ENCODE data around the gene INVS.
"Not testable (repeated sequence)": the region's sequence is repeated elsewhere in the genome, so short reads cannot be mapped to it uniquely, and the experiment has no call there.

INVS gene

GRCh38 chr9:100282388-100282719 is 183.3 kb downstream of the INVS start:
- DNase-seq, result no peak

GRCh38 chr9:100284247-100284646 is 185.2 kb downstream of the INVS start:
- no peak for DNase-seq

- no peak for DNase-seq
Observed at GRCh38 chr9:100285080-100285479, 186.0 kb downstream of the INVS start.

- no peak for DNase-seq
Observed at GRCh38 chr9:100285601-100286000, 186.6 kb downstream of the INVS start.

GRCh38 chr9:100286257-100286656 is 187.2 kb downstream of the INVS start:
- DNase-seq, result no peak

GRCh38 chr9:100287186-100287585 is 188.1 kb downstream of the INVS start:
- no peak for DNase-seq

- no peak for DNase-seq
Observed at GRCh38 chr9:100290714-100291113, 191.7 kb downstream of the INVS start.

GRCh38 chr9:100292414-100292813 is 193.4 kb downstream of the INVS start:
- no peak for DNase-seq

GRCh38 chr9:100294341-100294740 is 195.3 kb downstream of the INVS start:
- no peak for DNase-seq

GRCh38 chr9:100294806-100295205 is 195.8 kb downstream of the INVS start:
- no peak for DNase-seq

GRCh38 chr9:100295240-100295639 is 196.2 kb downstream of the INVS start:
- DNase-seq, result no peak

- DNase-seq, result no peak
Observed at GRCh38 chr9:100296407-100296806, 197.4 kb downstream of the INVS start.

- no peak for DNase-seq
Observed at GRCh38 chr9:100298378-100298777, 199.3 kb downstream of the INVS start.

GRCh38 chr9:100303747-100304146 is 204.7 kb downstream of the INVS start:
- DNase-seq, result no peak

GRCh38 chr9:100306283-100306682 is 207.2 kb downstream of the INVS start:
- no peak for DNase-seq

- no peak for DNase-seq
Observed at GRCh38 chr9:100307080-100307479, 208.0 kb downstream of the INVS start.

GRCh38 chr9:100308965-100309564 is 210.0 kb downstream of the INVS start:
- DNase-seq, result no peak

GRCh38 chr9:100309992-100310391 is 210.9 kb downstream of the INVS start:
- DNase-seq, result no peak

GRCh38 chr9:100315561-100315960 is 216.5 kb downstream of the INVS start:
- no peak for DNase-seq

- DNase-seq, result no peak
Observed at GRCh38 chr9:100317706-100318105, 218.7 kb downstream of the INVS start.

- peak in 1 of 2 donors; percentile 10 for DNase-seq
Observed at GRCh38 chr9:100322954-100323536, 224.0 kb downstream of the INVS start.

- DNase-seq, result no peak
Observed at GRCh38 chr9:100324594-100325200, 225.7 kb downstream of the INVS start.

GRCh38 chr9:100338736-100339135 is 239.7 kb downstream of the INVS start:
- not testable (repeated sequence) for DNase-seq

GRCh38 chr9:100340224-100340623 is 241.2 kb downstream of the INVS start:
- DNase-seq, result no peak

- no peak for DNase-seq
Observed at GRCh38 chr9:100341889-100342288, 242.8 kb downstream of the INVS start.

Data from activated CD4-positive, alpha-beta T cell treated with anti-CD3 and anti-CD28 coated beads for 4 hours (primary cell).